ENCODE measurements around the gene PDZD4.

The PDZD4 gene, protein sequence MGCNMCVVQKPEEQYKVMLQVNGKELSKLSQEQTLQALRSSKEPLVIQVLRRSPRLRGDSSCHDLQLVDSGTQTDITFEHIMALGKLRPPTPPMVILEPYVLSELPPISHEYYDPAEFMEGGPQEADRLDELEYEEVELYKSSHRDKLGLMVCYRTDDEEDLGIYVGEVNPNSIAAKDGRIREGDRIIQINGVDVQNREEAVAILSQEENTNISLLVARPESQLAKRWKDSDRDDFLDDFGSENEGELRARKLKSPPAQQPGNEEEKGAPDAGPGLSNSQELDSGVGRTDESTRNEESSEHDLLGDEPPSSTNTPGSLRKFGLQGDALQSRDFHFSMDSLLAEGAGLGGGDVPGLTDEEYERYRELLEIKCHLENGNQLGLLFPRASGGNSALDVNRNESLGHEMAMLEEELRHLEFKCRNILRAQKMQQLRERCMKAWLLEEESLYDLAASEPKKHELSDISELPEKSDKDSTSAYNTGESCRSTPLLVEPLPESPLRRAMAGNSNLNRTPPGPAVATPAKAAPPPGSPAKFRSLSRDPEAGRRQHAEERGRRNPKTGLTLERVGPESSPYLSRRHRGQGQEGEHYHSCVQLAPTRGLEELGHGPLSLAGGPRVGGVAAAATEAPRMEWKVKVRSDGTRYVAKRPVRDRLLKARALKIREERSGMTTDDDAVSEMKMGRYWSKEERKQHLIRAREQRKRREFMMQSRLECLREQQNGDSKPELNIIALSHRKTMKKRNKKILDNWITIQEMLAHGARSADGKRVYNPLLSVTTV

DNA sequence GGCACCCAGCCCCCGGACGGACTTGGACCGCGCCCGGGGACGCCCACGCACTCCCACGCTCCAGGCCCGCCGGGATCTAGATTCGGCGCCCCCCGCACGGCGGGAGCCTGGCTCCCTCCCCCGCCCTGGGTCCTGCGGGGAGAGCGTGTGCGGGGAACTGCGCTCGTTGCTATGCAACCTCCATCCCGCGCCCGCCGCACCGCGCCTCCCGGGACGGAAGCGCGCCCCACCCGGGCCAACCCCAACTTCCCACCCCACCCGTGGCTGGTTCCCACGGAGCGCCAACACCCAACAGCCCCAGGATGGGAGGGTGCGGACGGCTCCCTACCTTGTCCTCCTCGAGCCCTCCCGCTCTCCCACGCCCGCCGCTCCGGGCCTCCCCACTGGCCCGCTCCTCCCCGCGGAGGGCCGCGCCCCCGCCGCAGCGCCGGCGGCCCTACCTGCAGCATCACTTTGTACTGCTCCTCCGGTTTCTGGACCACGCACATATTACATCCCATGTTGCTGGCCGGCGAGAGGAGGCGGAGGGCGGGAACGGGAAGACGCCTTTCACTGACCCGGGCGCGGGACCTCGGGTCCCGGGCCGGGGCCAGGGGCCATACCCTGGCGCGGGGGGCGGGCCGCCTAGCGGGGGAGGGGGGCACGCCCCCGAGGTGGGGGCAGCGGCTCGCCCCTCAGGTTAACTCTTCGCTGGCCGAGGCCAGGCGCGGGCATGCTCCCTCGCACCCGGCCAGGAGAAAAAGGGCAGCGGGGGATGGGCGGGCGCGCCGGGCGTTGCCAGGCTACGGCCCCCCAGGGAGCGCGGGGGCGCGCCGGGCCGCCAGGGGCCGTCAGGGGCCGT, at the start of gene PDZD4:
Gene PDZD4, minus strand, starts transcription at position 746 of the 841 bp plus-strand sequence. Its CDS starts 246 bp downstream, at position 500.
- peak within 1 kb of the TSS; percentile 65 for H3K4me3 ChIP-seq (ENCODE audit: low read depth, low read length)

DNA sequence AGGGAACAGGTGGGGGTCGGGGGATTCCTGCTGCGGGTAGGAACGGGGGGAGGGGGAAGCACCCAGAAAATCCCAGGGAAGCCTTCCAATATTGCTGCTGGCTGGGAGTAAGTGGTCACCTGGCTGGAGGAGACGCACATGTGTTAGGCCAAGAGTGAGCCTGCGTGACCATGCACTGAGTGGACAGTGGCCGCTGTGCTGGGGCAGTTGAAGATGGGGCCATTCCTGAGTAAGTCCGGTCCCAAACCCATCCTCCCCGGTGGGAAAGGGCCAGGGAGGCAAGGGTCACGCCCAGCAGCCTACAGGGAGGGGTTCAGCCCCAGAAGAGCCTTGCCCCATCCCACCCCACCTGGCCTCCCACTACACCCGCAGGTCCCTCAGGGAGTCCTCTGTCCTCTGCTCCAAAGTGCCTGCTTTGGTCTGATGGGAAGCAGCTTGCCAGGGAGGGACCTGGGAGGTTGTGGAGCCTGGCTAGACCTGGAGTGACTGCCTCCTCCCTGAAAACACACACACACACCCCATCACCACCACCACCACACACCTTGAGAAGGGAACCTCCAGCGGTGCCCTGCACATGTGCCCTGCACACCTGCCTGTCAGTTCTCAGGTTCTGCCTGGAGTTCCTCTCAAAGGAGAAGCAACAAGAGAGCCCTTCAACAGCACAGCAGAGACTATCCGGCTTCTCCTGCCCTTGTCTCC, 49.5 kb upstream of the PDZD4 start:
- no peak overlapping the region for H3K4me3 ChIP-seq (ENCODE audit: low read depth, low read length)

DNA sequence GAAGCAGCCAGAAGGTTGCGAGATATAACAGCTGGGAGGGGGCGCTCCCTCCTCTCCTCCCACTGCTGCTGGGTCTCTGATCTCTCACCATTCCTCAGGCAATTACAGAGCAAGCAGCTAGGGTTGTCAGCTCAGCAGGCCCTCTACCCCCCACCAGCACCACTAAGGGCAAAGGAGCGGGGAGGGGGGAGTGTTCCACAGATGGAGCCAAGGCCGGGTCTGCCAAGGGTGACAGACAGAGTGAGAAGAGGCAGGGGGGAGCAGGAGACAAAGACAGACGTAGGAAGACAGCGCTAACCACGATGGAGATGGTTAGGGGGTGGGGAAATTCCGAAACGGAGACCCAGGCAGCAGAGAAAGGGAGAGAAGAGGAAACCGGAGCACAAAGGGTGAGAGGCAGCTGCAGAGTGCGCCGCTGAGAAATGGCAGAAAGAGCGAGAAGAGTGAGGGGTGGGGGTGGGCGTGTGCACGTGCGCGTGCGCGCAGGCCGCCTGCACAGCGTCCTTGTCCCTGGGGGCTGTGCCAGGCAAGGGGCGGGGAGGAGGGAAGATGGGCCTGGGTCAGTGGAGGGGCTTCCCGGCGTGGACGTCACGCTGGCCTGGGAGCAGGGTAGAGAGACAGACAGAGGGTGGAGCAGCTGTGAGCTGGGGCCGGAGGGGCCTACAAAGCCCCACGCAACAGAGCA, 48.8 kb upstream of the PDZD4 start:
- no peak overlapping the region for H3K4me3 ChIP-seq (ENCODE audit: low read depth, low read length)

DNA sequence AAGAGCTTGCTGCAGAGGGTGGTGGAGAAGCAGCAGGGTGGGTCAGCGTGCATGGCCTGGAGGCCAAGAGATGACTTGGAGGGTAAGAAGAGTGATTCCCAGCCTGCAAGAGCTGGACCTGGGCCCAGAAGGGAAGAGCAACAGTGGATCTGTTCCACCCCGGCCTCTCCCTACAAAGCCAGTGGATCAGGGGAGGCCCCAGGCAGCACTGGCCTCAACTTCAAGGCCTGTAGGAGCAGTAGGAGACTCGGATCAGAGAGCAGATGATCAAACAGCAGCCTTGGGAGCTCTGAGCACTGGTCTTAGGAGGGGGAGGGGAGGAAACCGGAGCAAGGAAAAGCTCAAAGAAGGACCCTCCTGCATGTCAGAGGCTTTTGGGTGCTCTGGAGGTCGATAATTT, 48.0 kb upstream of the PDZD4 start:
- no peak overlapping the region for H3K4me3 ChIP-seq (ENCODE audit: low read depth, low read length)

DNA sequence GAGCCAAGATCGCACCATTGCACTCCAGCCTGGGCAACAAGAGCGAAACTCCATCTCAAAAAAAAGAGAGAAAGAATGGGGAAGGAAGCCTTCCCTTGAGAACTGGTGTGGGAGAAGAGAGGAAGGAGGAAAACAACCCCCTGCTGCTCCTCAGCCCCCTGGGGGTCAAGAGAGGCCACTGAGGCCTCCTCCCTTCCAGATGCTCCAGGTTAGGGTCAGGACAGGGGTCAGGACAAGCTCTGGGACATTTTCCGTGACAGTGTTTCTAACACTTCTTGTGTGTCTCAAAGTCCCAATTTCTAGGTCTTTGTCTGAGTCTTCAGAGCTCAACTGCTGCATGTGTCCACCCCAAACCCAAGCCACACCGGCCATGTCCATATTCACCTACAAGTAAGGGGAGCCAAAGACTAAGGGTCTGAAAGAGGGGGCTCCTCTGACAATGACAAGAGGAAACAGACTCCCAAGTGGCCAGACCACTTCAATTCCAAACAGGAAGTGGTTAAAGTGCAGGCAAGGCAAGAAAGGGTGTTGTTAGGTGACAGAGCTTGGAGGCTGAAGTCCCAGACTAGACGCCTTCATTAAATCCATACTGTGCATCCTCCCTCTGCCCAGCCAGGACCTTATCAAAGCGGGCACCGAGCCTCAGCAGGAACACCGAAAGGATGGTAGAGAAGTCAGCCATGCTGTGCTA, 47.4 kb upstream of the PDZD4 start:
- H3K4me3 ChIP-seq (ENCODE audit: low read depth, low read length): no peak overlapping the region

DNA sequence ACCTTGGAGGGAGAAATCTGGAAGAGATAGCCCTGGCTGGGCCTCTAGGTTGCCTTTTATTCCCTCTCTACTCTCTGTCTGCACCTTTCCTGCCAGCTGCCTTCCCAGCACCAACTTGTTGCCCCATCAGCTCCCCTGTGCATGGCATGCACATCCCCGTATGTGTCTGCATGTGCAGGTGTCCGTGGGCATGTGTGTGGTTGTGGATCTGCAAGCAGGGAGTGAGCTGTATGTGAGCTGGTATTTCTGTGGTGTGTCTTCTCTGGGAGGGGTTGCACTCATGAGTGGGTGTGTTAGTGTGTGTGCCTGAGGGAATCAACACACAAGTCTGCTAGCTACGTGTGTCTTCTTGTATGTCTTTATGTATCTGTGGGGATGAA, 45.8 kb upstream of the PDZD4 start:
- no peak overlapping the region for H3K4me3 ChIP-seq (ENCODE audit: low read depth, low read length)

DNA sequence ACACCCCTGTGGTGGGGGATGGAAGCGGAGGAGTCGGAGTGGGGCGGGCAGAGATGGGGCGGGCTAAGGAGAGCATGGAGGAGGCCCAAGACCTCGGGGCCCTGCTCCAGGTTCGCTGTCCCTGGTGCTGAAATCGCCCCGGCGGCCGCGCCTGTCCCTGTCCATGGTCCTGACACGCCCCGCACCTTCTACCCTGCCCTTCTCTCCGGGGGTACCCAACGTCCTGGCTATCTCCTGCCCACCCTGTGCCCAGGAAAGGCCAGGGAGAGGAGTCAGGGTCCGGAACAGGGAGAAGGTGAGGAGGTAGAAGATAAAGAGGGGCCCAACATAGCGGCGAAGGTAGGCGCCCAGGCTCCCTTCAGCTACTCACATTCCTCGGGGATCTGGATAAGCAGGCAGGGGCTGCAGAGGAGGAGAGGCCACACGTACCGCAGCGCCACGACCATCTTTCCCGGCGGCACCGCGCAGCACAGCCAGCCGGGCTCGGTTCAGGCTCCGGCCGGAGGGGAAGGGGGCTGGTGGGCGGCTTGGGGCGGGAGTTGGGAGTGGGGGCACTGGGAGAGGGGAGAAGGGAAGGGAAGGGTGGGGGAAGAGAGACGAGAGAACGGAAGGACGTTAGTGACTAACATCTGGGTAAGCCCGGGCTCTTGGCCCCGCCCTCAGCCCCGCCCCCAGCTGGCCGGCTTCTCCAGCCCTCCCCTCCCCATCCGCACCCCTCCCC, 45.2 kb upstream of the PDZD4 start:
- H3K4me3 ChIP-seq (ENCODE audit: low read depth, low read length): no peak overlapping the region

DNA sequence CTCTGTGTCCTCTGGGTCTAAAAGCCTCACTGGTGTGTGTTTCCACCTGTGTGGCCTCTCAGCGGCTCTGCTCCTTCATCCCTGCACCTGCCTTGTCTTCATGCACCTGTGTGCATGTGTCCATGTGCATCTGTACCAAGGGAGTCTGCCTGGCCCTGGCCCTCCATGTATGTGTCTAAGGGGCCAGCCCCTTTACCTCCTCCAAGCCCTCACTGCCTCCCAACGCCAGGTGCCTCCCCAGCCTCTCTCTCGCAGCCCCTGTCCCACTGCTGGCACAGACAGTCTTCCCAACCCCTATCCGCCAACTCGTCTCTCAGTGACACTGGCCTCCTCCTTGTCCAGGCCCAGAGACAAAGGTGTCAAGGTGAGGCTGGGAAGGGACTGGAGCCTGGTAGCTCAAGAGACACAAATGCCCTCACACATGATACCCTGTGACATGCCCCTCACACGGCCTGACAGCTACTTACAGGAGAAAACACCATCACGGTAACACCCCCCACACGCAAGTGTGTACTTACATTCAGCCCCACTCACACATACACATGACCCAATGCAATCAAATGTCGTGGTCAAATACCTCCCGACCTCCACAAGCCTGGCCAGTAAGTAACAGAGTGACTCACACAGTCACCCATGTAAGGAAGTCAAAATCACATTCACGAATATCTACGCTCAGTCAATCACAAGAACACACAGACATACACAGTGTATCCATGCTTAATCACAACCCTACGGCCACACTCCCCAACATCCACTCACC, 44.2 kb upstream of the PDZD4 start:
- H3K4me3 ChIP-seq (ENCODE audit: low read depth, low read length): no peak overlapping the region

DNA sequence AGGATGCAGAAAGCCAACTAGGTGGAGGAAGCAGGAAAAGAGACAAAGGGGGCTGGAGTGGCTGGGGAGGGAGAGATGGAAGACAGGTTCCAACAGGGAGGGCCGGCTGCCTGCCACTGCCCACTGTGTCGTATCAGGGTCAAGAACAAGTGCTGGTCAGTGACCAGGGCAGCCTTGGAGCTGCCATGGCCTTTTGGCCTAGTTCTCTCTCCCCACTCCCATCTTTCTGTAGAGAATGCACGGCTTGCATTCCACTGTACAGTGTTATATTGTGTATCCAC, 43.7 kb upstream of the PDZD4 start:
- no peak overlapping the region for H3K4me3 ChIP-seq (ENCODE audit: low read depth, low read length)

DNA sequence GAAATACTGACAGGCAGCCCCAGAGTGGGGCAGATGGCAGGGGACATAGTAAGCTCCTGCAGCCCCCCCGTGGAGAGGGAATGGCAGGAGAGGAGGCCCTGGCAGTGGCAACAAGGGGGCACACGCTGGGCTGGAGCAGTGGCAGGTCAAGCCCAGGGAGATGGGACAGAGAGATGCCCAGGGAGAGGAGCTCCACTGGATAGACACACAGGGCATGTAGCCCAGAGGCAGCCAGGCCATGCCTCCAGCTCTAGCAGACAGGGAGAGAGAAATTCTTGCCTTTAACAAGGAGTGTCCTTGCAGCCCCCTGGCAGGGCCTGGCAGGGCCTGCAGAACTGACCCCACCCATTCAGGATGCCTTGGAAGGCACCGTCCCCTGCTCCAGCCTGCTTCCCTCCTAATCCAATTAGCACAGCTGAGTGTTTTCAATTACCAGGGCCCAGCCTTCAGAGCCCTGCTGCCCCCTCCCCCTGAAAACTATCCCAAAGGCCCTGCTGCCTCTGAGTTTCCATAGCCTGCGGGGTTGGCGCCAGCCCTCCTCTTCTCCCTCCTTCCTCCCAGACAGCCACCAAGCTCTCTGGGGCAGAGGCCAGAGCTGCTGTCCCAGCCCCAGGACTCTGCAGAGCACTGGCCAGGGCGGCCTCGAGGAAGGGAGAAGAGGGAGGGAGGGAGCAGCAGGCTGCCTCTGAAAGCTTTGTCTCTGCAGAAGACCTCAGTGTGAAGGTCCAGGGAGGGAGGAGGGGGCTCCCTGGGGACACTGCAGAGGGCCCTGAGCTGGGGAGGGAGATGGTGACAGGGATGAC, 43.1 kb upstream of the PDZD4 start:
- no peak overlapping the region for H3K4me3 ChIP-seq (ENCODE audit: low read depth, low read length)

DNA sequence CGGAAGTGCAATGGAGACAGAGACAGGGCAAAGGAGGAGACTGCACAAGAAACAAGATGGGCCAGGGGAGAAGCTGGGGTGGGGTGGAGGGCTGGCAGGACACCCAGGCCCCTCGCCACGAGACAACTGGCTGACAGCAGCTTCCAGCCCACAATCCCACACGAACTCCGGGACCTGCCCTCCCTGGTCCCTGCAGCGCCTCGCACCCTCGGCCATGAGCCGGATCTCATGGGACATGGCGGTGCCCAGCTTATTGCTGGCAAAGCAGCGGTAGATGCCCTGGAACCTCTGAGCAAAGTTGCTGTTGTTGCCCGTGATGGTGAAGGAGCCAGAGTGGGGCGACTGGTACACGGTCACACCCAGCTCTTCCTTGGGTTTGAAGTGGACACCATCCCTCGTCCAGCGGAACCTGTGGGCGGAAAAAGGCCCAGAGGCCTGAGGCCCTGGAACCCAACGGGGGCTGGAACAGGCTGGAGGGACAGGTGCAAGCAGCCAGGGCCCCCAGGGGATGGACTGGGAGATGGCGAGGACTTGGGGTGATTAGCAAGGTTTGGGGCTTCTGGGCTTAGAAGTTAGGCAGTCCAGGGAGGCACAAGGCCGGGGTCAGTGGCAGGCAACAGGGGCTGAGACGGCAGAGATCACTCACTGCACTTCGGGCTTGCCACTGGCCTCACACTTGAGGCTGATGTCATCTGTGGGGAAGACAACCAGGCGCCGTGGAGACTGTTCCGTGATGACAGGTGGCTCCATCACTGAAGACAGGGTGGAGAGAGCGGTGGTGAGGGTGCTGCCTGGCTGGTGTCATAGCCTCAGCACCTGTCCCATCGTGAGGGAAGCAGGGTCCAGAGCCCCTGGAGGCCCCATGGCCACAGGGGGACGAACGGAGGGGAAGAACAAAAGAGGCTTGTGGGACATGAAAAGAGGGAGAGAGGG, 41.9 kb upstream of the PDZD4 start:
- H3K4me3 ChIP-seq (ENCODE audit: low read depth, low read length): no peak overlapping the region

DNA sequence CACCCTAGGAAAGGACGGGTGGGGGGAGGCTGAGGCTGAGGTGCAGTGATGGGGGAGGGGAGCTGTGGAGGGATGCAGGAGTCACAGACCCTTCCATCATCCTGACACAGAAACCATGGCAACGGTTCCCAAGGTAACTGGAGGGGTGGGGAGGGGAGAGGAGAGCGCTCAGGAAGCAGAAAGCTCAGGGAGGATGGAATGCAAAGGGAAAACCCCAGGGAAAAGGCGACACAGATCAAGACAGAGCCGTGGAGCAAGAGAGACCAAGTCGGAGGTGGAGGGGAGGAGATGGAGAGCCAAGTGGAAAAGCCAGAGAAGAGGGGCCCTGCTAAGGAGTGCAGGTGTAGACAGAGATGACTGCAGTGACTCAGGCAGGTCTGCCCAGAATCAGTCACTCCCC, 41.1 kb upstream of the PDZD4 start:
- no peak overlapping the region for H3K4me3 ChIP-seq (ENCODE audit: low read depth, low read length)

DNA sequence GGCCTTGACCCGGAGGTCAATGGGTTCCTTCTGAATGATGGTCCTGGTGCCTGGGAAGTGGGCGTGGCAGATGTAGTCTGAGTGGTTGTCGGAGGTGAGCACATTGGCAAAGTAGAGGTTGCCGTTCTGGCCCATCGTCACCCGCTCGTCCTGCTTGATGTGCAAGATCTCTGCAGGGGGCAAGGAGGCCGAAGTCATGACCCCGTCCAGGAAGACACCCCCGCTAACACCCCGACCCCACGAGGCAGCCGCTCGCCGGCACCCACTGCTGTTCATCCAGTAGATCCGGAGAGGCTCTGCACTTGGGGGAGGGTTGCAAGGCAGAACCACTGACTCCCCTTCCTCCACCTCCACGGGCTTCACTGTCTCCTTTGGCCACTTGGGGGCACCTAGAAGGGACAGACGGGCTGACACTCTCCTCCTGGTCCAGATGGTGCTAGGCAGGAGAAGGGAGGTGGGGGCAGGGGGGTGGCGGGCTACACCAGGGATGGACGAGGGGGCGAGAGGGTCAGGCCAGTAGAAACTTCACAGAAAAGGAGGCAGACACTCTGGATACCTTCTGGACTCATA, 40.5 kb upstream of the PDZD4 start:
- no peak overlapping the region for H3K4me3 ChIP-seq (ENCODE audit: low read depth, low read length)

DNA sequence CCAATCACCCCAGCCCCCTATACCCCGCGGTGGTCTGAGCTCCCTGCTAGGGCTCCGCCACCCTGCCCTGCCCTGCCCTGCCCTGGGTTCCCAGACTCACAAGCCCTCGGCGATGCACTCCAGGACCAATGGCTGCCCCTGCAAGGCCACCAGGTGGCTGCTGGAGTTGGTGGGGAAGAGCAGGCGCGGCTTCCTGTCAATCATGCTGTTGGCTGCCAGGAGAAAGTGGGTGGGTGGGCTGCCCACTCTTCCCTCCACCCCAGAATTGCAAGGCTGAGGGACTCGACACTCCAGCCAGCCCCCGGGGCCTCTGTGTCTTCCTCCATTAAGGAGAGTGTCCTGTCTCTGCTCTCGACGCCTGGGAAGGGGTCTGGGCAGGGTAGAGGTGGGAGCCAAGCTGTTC, 39.9 kb upstream of the PDZD4 start:
- H3K4me3 ChIP-seq (ENCODE audit: low read depth, low read length): no peak overlapping the region

DNA sequence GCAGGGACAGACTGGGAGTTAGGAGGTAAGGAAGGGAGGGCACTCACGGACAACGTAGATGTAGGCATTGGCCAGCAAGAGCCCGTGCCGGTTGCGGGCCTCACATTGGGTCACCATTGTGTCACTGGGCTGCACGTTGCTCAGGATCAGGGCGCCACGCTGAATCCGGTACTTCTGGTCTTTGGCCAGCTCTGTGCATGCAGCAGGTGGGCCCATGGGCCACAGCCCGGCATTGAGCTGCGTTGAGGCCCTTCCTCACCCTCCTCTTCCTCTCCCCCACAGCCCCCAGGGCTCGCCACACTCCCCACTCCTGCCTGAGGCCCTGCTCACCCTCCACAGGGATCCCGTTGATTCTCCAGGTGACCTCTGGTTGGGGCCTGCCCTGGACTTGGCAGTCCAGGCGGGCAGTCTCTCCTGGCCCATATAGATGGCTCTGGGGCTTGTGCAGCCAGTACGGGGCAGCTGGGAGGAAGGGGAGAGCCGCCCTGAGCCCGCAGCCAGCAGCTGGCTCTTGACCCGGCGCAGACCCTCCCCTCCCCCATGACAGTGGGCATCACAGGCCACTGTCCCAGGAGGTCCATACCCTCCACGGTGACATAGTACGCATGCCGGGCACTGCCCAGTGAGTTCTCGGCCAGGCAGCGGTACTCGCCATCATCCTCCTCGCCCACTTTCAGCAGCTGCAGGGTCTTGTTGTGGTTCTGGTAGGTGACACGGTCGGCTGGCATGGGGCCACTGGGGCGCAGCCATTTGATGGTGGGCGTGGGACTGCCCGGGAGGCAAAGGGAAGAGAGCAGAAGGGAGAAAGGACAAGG, 39.3 kb upstream of the PDZD4 start:
- no peak overlapping the region for H3K4me3 ChIP-seq (ENCODE audit: low read depth, low read length)
